HG03103 (cell line): ENCODE data around the gene ACAD11.
"Not testable (repeated sequence)": the region's sequence is repeated elsewhere in the genome, so short reads cannot be mapped to it uniquely, and the experiment has no call there.

Experiments used
- ATAC-seq: cut with Tn5 transposase; IDR thresholded peaks from one replicate; pipeline ENCODE4 v1.9.1; 2021; ENCODE audit warnings: low read depth; ENCODE audit not compliant: unreplicated experiment

Gene ACAD11

GRCh38 chr3:132606620-132607019 lies 53.0 kb downstream of the ACAD11 start:
- not testable (repeated sequence) for ATAC-seq

- ATAC-seq: no peak
Observed at GRCh38 chr3:132606085-132606484, 53.5 kb downstream of the ACAD11 start.

GRCh38 chr3:132605374-132605792 lies 54.2 kb downstream of the ACAD11 start:
- no peak for ATAC-seq

GRCh38 chr3:132600614-132601013 lies 59.0 kb downstream of the ACAD11 start:
- ATAC-seq: not testable (repeated sequence)

- ATAC-seq: no peak
Observed at GRCh38 chr3:132598181-132598580, 61.4 kb downstream of the ACAD11 start.

- no peak for ATAC-seq
Observed at GRCh38 chr3:132597660-132598059, 61.9 kb downstream of the ACAD11 start.

GRCh38 chr3:132596816-132597433 lies 62.7 kb downstream of the ACAD11 start, which contains the start of gene ACKR4:
Gene ACKR4, plus strand, starts transcription at chr3:132597270. Its CDS starts 3,128 bp downstream, at chr3:132600398.
- ATAC-seq: no peak

- ATAC-seq: no peak
Observed at GRCh38 chr3:132596326-132596725, 63.3 kb downstream of the ACAD11 start.

- ATAC-seq: no peak
Observed at GRCh38 chr3:132595014-132595413, 64.6 kb downstream of the ACAD11 start.

- no peak for ATAC-seq
Observed at GRCh38 chr3:132594498-132594897, 65.1 kb downstream of the ACAD11 start.

- no peak for ATAC-seq
Observed at GRCh38 chr3:132593947-132594323, 65.7 kb downstream of the ACAD11 start.

- ATAC-seq: no peak
Observed at GRCh38 chr3:132593241-132593946, 66.2 kb downstream of the ACAD11 start.

- ATAC-seq: no peak
Observed at GRCh38 chr3:132592216-132592615, 67.4 kb downstream of the ACAD11 start.

- ATAC-seq: no peak
Observed at GRCh38 chr3:132587401-132587800, 72.2 kb downstream of the ACAD11 start.

GRCh38 chr3:132573797-132574211 lies 85.8 kb downstream of the ACAD11 start:
- ATAC-seq: no peak

GRCh38 chr3:132570016-132570415 lies 89.6 kb downstream of the ACAD11 start:
- ATAC-seq: no peak

GRCh38 chr3:132569580-132569979 lies 90.0 kb downstream of the ACAD11 start:
- ATAC-seq: no peak

GRCh38 chr3:132569153-132569552 lies 90.5 kb downstream of the ACAD11 start:
- no peak for ATAC-seq

- ATAC-seq: no peak
Observed at GRCh38 chr3:132568422-132568821, 91.2 kb downstream of the ACAD11 start.

- ATAC-seq: no peak
Observed at GRCh38 chr3:132564070-132564465, 95.5 kb downstream of the ACAD11 start.

GRCh38 chr3:132563420-132564069 lies 96.1 kb downstream of the ACAD11 start:
- ATAC-seq: no peak

GRCh38 chr3:132561003-132561402 lies 98.6 kb downstream of the ACAD11 start:
- ATAC-seq: no peak
